GM23248 (cell line): Measurements from ENCODE around the gene APCDD1. TPM values are rescaled to one million over a fixed set of nuclear protein-coding genes. Genes with fewer than 3 reads are reported as not detected.

Experiments
- DNase-seq: peaks from one replicate; pipeline ENCODE4 v3.0.0-alpha.2; 2015
- H2AFZ ChIP-seq: fragments of 200-600 bp; sonication (generic); 2 replicates; pipeline ENCODE4 v1.6.1; 2016; ENCODE audit warnings: antibody characterized with exemption
- H3F3A ChIP-seq: fragments of 200-600 bp; sonication (generic); 2 replicates; pipeline ENCODE4 v1.6.1; 2016; ENCODE audit warnings: mild to moderate bottlenecking, antibody characterized with exemption, mixed run types; ENCODE audit not compliant: insufficient read depth
- H3K27ac ChIP-seq: fragments of 200-600 bp; sonication (generic); 2 replicates; pipeline ENCODE4 v1.5.1; 2016; ENCODE audit warnings: mild to moderate bottlenecking
- H3K27me3 ChIP-seq: fragments of 200-600 bp; sonication (generic); replicated peaks from 2 replicates; pipeline ENCODE4 v1.6.1; 2016; ENCODE audit warnings: mild to moderate bottlenecking; ENCODE audit not compliant: insufficient read depth
- H3K36me3 ChIP-seq: fragments of 200-600 bp; sonication (generic); 2 replicates; pipeline ENCODE4 v1.6.1; 2016; ENCODE audit warnings: low read depth, mild to moderate bottlenecking
- H3K4me1 ChIP-seq: fragments of 200-600 bp; sonication (generic); 2 replicates; pipeline ENCODE4 v1.6.1; 2016; ENCODE audit warnings: mild to moderate bottlenecking; ENCODE audit not compliant: insufficient read depth
- H3K4me2 ChIP-seq: fragments of 200-600 bp; sonication (generic); one replicate; pipeline ENCODE4 v1.6.1; 2016; ENCODE audit warnings: mild to moderate bottlenecking; ENCODE audit not compliant: unreplicated experiment
- H3K4me3 ChIP-seq: fragments of 200-600 bp; sonication (generic); 2 replicates; pipeline ENCODE4 v1.5.1; 2016; ENCODE audit warnings: mild to moderate bottlenecking
- H3K79me2 ChIP-seq: fragments of 200-600 bp; sonication (generic); 2 replicates; pipeline ENCODE4 v1.6.1; 2016; ENCODE audit warnings: mild to moderate bottlenecking; ENCODE audit not compliant: insufficient read depth
- H3K9ac ChIP-seq: fragments of 200-600 bp; sonication (generic); 2 replicates; pipeline ENCODE4 v1.6.1; 2016; ENCODE audit warnings: mild to moderate bottlenecking
- H3K9me2 ChIP-seq: fragments of 200-600 bp; sonication (generic); 2 replicates; pipeline ENCODE4 v1.6.1; 2016; ENCODE audit warnings: mixed run types, mild to moderate bottlenecking, moderate library complexity; ENCODE audit not compliant: insufficient read depth
- H3K9me3 ChIP-seq: fragments of 200-600 bp; sonication (generic); one replicate; pipeline ENCODE4 v1.6.1; 2017; ENCODE audit warnings: low read depth
- H4K20me1 ChIP-seq: fragments of 200-600 bp; sonication (generic); 2 replicates; pipeline ENCODE4 v1.6.0; 2016; ENCODE audit not compliant: insufficient read depth
- EZH2 ChIP-seq: fragments of 200-600 bp; sonication (generic); IDR thresholded peaks from 2 replicates; pipeline ENCODE4 v1.6.1; 2018; ENCODE audit warnings: antibody characterized with exemption, mild to moderate bottlenecking; ENCODE audit not compliant: insufficient read depth, poor library complexity, severe bottlenecking
- EZH2phosphoT487 ChIP-seq: fragments of 200-600 bp; sonication (generic); IDR thresholded peaks from 2 replicates; pipeline ENCODE4 v1.6.1; 2018; ENCODE audit warnings: antibody characterized with exemption, moderate library complexity, mild to moderate bottlenecking, low read depth; ENCODE audit not compliant: insufficient read depth
- WGBS, 2 experiments: methylation state at CpG; one replicate each; pipeline ENCODE4 v1.1.6; 2015 to 2017; ENCODE audit warnings: low lambda C conversion rate in 2 of 2, low coverage in 1 of 2; ENCODE audit errors: missing lambda C conversion rate in 2 of 2; 5-methylcytosine and 5-hydroxymethylcytosine counted together
- in situ Hi-C: fragments of 300-500 bp; cut with MboI; formaldehyde crosslinking; loops from 2 replicates; pipeline ENCODE4 v1.15.0; 2020
- polyA plus RNA-seq: library from polyadenylated mRNA; unstranded; fragments of >200 nt; fragmentation: Nextera tagmentation; extraction: Ambion mirVana; gene quantifications from 2 replicates; pipeline ENCODE4 v1.2.1, GENCODE V29; 2016
- total RNA-seq: library from RNA; depleted of rRNA; stranded (reverse); fragments of >200 nt; shearing (Covaris generic); gene quantifications from 2 replicates; pipeline ENCODE4 v1.2.3, GENCODE V29; 2014

The APCDD1 gene
- total and polyA plus RNA-seq, 2 experiments from 2014 or later = 0.30 TPM; not detected in 1

DNA sequence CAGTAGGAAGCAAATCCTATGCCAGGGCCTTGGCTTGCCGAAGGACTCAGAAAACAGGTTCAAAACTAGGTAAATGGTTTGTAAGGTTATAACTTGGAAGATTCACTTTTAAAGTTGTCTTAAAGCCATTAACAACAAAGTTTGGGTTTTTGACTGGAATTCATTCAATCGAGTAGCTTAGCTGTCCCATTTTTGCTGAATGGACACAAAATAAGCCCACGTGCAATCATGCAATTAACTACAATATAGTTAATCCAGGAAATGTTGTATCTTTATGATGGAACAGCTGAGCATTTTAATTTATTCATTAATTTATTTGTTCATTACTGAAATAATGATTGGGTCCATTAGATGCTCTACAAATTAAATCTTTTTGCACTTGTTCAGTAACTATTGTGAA, 18.3 kb upstream of the APCDD1 start:
- WGBS, 2 experiments = 83 to 86% methylated on average over 3 of the region's 3 CpGs
- no peaks in the 10 kb centered on the region for H3K9me2 ChIP-seq
- no peak for DNase-seq
- peaks cover 5% of the 10 kb centered on the region; the same call in 1 of the 2 replicates for H3K27me3 ChIP-seq
- H3K4me3 ChIP-seq = no peak overlapping the region
- no peak overlapping the region for H3K27ac ChIP-seq
- no peaks in the 10 kb centered on the region for H3K36me3 ChIP-seq
- no peaks in the 10 kb centered on the region for H3F3A ChIP-seq
- TF ChIP-seq EZH2 (no peak), EZH2phosphoT487 (no peak)
- H3K9ac ChIP-seq = no peak overlapping the region
- H2AFZ ChIP-seq = no peak overlapping the region
- H4K20me1 ChIP-seq = no peaks in the 10 kb centered on the region
- H3K9me3 ChIP-seq = no peaks in the 10 kb centered on the region
- no peaks in the 10 kb centered on the region for H3K79me2 ChIP-seq
- no peak overlapping the region for H3K4me2 ChIP-seq
- H3K4me1 ChIP-seq = no peaks in the 10 kb centered on the region
- in situ Hi-C loops = no loop called here

DNA sequence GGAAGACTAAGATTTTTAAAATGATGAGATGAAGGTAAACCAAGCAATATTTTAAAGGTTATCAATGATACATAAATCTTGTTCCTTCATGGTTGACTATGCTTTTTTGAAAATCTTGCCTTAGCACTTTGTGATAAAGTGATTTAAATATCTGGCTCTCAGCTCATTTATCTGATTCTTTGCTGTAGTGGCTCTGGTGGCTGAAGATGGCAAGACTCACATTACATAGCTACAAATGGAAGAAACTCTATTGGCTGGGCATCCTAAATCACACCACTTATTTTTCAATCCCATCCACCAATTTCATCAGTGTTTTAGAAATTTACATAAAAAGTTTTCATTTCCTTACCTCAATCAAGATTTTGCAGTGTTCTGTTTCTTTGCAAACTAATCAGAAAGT, 16.6 kb upstream of the APCDD1 start:
- no peak overlapping the region for H3K9ac ChIP-seq
- no peaks in the 10 kb centered on the region for H3K4me1 ChIP-seq
- H3F3A ChIP-seq = no peaks in the 10 kb centered on the region
- H3K9me2 ChIP-seq = no peaks in the 10 kb centered on the region
- no peak overlapping the region for H3K4me3 ChIP-seq
- H3K36me3 ChIP-seq = no peaks in the 10 kb centered on the region
- no peak for DNase-seq
- no peaks in the 10 kb centered on the region for H3K9me3 ChIP-seq
- no peak overlapping the region for H3K27ac ChIP-seq
- in situ Hi-C loops = no loop called here
- H3K27me3 ChIP-seq = peaks cover 5% of the 10 kb centered on the region; the same call in 1 of the 2 replicates
- no peak overlapping the region for H3K4me2 ChIP-seq
- no peaks in the 10 kb centered on the region for H4K20me1 ChIP-seq
- H3K79me2 ChIP-seq = no peaks in the 10 kb centered on the region
- H2AFZ ChIP-seq = no peak overlapping the region
- TF ChIP-seq EZH2 (no peak), EZH2phosphoT487 (no peak)

DNA sequence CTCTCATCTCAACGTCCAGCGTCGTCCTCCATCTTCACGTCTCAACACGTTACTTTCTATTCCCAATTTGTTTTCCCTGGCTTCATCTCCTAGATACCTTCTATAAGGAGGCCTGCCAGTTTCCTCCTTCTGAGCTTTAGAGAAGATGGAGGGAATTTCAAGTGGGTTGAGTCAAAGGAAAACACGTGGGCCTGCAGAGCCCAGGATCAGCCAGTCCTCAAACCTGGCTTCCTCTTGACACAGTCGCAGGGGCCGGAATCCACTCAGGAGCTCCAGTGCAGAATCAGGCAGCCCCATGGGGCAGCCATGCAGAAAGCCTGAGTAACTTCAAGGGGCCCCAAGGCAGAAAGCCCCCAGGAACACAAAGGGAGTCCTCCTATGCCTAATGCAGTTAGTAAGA, 14.5 kb upstream of the APCDD1 start:
- Histone ChIP-seq H3K27ac (no peak overlapping the region), H3K9me2 (no peaks in the 10 kb centered on the region), H4K20me1 (no peaks in the 10 kb centered on the region), H3K9ac (no peak overlapping the region), H2AFZ (no peak overlapping the region), H3K36me3 (no peaks in the 10 kb centered on the region), H3K4me3 (no peak overlapping the region), H3K79me2 (no peaks in the 10 kb centered on the region), H3K4me1 (no peaks in the 10 kb centered on the region), H3F3A (no peaks in the 10 kb centered on the region), H3K4me2 (no peak overlapping the region), H3K27me3 (peaks cover 11% of the 10 kb centered on the region; the same call in 1 of the 2 replicates), H3K9me3 (no peaks in the 10 kb centered on the region)
- in situ Hi-C loops = no loop called here
- TF ChIP-seq EZH2 (no peak), EZH2phosphoT487 (no peak)
- WGBS, 2 experiments = 83 to 87% methylated on average over 8 of the region's 8 CpGs
- DNase-seq = no peak

DNA sequence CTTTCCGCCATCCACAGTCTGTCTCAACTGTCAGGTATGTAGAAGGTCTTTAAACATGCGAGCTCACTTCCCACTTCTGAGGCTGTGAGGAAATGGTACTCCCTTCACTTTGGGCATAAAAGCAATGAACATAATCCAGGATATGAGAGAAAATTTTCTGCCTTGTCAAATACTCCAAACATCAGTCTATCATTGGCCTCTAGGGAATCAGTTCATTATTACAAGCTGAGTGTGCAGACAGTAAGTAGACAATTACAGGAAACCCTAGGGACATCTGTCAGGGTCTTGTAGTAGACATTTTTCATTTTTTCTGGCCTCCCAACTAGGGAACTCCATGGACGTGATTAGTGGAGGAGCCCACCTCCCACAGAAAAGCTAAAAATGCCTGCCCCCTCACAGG, 13.6 kb upstream of the APCDD1 start:
- Histone ChIP-seq H3K79me2 (no peaks in the 10 kb centered on the region), H3K27me3 (peaks cover 20% of the 10 kb centered on the region; the same call in 1 of the 2 replicates), H4K20me1 (no peaks in the 10 kb centered on the region), H3K9ac (no peak overlapping the region), H3K27ac (no peak overlapping the region), H3K36me3 (no peaks in the 10 kb centered on the region), H3F3A (no peaks in the 10 kb centered on the region), H3K9me2 (no peaks in the 10 kb centered on the region), H3K9me3 (no peaks in the 10 kb centered on the region), H3K4me1 (no peaks in the 10 kb centered on the region), H3K4me2 (no peak overlapping the region), H2AFZ (no peak overlapping the region), H3K4me3 (no peak overlapping the region)
- 78 to 81% methylated on average over 3 of the region's 3 CpGs for WGBS, 2 experiments
- in situ Hi-C loops = no loop called here
- no peak for DNase-seq
- TF ChIP-seq EZH2phosphoT487 (no peak), EZH2 (no peak)

DNA sequence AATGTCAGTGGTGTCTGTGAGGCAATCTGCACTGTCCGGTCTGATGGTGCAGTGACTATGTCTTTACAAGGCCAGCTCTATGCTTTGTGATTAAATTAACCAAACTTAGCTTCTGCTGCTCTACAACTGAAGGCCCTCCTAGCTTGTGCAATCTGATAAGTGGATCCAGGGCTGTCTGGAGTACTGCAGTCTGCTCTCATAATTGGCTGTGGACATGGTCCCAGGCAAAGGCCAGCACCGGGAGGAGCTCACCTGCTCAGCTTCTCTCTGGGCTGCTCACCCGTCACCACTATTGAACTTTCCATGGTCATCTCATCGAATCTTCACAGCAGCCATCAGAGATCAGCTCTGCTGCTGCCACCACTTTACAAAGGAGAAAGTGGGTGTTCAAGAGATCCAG, 13.0 kb upstream of the APCDD1 start:
- no peak overlapping the region for H3K27ac ChIP-seq
- no peaks in the 10 kb centered on the region for H3K9me3 ChIP-seq
- H3F3A ChIP-seq = no peaks in the 10 kb centered on the region
- 64 to 71% methylated on average over 4 of the region's 4 CpGs for WGBS, 2 experiments
- H3K79me2 ChIP-seq = no peaks in the 10 kb centered on the region
- no peak for DNase-seq
- H3K4me3 ChIP-seq = no peak overlapping the region
- in situ Hi-C loops = no loop called here
- H2AFZ ChIP-seq = no peak overlapping the region
- TF ChIP-seq EZH2phosphoT487 = no peak
- no peak for TF ChIP-seq EZH2
- peaks cover 24% of the 10 kb centered on the region; the same call in 1 of the 2 replicates for H3K27me3 ChIP-seq
- no peaks in the 10 kb centered on the region for H3K36me3 ChIP-seq
- H4K20me1 ChIP-seq = no peaks in the 10 kb centered on the region
- H3K4me1 ChIP-seq = no peaks in the 10 kb centered on the region
- H3K9me2 ChIP-seq = no peaks in the 10 kb centered on the region
- H3K4me2 ChIP-seq = no peak overlapping the region
- H3K9ac ChIP-seq = no peak overlapping the region
